ENCODE data around the gene KCNMA1.
"Not testable (repeated sequence)": the region's sequence is repeated elsewhere in the genome, so short reads cannot be mapped to it uniquely, and the experiment has no call there.

The KCNMA1 gene

GRCh38 chr10:77520995-77521394 is 116.6 kb downstream of the KCNMA1 start:
- H3K27ac Mint-ChIP-seq, result no peak overlapping the region
- H3K27me3 Mint-ChIP-seq, result peaks cover 21% of the 10 kb centered on the region
- no peaks in the 10 kb centered on the region for H3K4me1 Mint-ChIP-seq
- no peak overlapping the region for H3K4me3 Mint-ChIP-seq
- no peak for ATAC-seq
- no peaks in the 10 kb centered on the region for H3K9me3 Mint-ChIP-seq
- H3K36me3 Mint-ChIP-seq, result no peaks in the 10 kb centered on the region

GRCh38 chr10:77520290-77520689 is 117.3 kb downstream of the KCNMA1 start:
- H3K9me3 Mint-ChIP-seq, result no peaks in the 10 kb centered on the region
- no peak overlapping the region for H3K4me3 Mint-ChIP-seq
- no peaks in the 10 kb centered on the region for H3K36me3 Mint-ChIP-seq
- no peak overlapping the region for H3K27ac Mint-ChIP-seq
- H3K4me1 Mint-ChIP-seq, result no peaks in the 10 kb centered on the region
- ATAC-seq, result no peak
- H3K27me3 Mint-ChIP-seq, result peaks cover 27% of the 10 kb centered on the region

GRCh38 chr10:77519791-77520190 is 117.8 kb downstream of the KCNMA1 start:
- H3K27ac Mint-ChIP-seq, H3K9me3 Mint-ChIP-seq, H3K4me1 Mint-ChIP-seq, H3K4me3 Mint-ChIP-seq, ATAC-seq, H3K36me3 Mint-ChIP-seq: not testable (repeated sequence)
- peaks cover 27% of the 10 kb centered on the region for H3K27me3 Mint-ChIP-seq

- Mint-ChIP-seq H3K9me3 (no peaks in the 10 kb centered on the region), H3K4me3 (no peak overlapping the region), H3K27me3 (peaks cover 36% of the 10 kb centered on the region), H3K27ac (no peak overlapping the region), H3K4me1 (no peaks in the 10 kb centered on the region), H3K36me3 (no peaks in the 10 kb centered on the region)
- ATAC-seq, result no peak
Measured at GRCh38 chr10:77518910-77519274, 118.7 kb downstream of the KCNMA1 start.

GRCh38 chr10:77518241-77518909 is 119.2 kb downstream of the KCNMA1 start:
- H3K9me3 Mint-ChIP-seq, result no peaks in the 10 kb centered on the region
- H3K36me3 Mint-ChIP-seq, result no peaks in the 10 kb centered on the region
- no peak overlapping the region for H3K4me3 Mint-ChIP-seq
- H3K27ac Mint-ChIP-seq, result no peak overlapping the region
- no peaks in the 10 kb centered on the region for H3K4me1 Mint-ChIP-seq
- ATAC-seq, result no peak
- peaks cover 41% of the 10 kb centered on the region for H3K27me3 Mint-ChIP-seq

- H3K9me3 Mint-ChIP-seq, result no peaks in the 10 kb centered on the region
- H3K27me3 Mint-ChIP-seq, result peaks cover 46% of the 10 kb centered on the region
- no peaks in the 10 kb centered on the region for H3K4me1 Mint-ChIP-seq
- no peak overlapping the region for H3K4me3 Mint-ChIP-seq
- H3K36me3 Mint-ChIP-seq, result no peaks in the 10 kb centered on the region
- H3K27ac Mint-ChIP-seq, result no peak overlapping the region
- ATAC-seq, result no peak
Measured at GRCh38 chr10:77516575-77516974, 121.0 kb downstream of the KCNMA1 start.

- H3K9me3 Mint-ChIP-seq, result no peaks in the 10 kb centered on the region
- no peaks in the 10 kb centered on the region for H3K4me1 Mint-ChIP-seq
- peaks cover 35% of the 10 kb centered on the region for H3K27me3 Mint-ChIP-seq
- no peak overlapping the region for H3K4me3 Mint-ChIP-seq
- no peak overlapping the region for H3K27ac Mint-ChIP-seq
- no peak for ATAC-seq
- H3K36me3 Mint-ChIP-seq, result no peaks in the 10 kb centered on the region
Measured at GRCh38 chr10:77514870-77515269, 122.7 kb downstream of the KCNMA1 start.

- ATAC-seq, result no peak
- peaks cover 35% of the 10 kb centered on the region for H3K27me3 Mint-ChIP-seq
- no peak overlapping the region for H3K4me3 Mint-ChIP-seq
Measured at GRCh38 chr10:77513781-77514331, 123.8 kb downstream of the KCNMA1 start.

GRCh38 chr10:77513220-77513619 is 124.4 kb downstream of the KCNMA1 start:
- ATAC-seq, result no peak
- Mint-ChIP-seq H3K27me3 (peaks cover 35% of the 10 kb centered on the region), H3K27ac (no peak overlapping the region), H3K4me3 (no peak overlapping the region), H3K9me3 (no peaks in the 10 kb centered on the region), H3K36me3 (no peaks in the 10 kb centered on the region), H3K4me1 (no peaks in the 10 kb centered on the region)

More at GRCh38 chr10:77513781-77514331, 123.8 kb downstream of the KCNMA1 start:
- H3K4me1 Mint-ChIP-seq, result no peaks in the 10 kb centered on the region
- H3K9me3 Mint-ChIP-seq, result no peaks in the 10 kb centered on the region
- no peaks in the 10 kb centered on the region for H3K36me3 Mint-ChIP-seq
- no peak overlapping the region for H3K27ac Mint-ChIP-seq

- Mint-ChIP-seq H3K4me3 (no peak overlapping the region), H3K36me3 (no peaks in the 10 kb centered on the region), H3K27me3 (peaks cover 35% of the 10 kb centered on the region), H3K4me1 (no peaks in the 10 kb centered on the region), H3K9me3 (no peaks in the 10 kb centered on the region), H3K27ac (no peak overlapping the region)
- no peak for ATAC-seq
Measured at GRCh38 chr10:77512219-77512578, 125.4 kb downstream of the KCNMA1 start.

GRCh38 chr10:77511498-77512218 is 126.0 kb downstream of the KCNMA1 start:
- no peak overlapping the region for H3K27ac Mint-ChIP-seq
- no peaks in the 10 kb centered on the region for H3K36me3 Mint-ChIP-seq
- no peak for ATAC-seq
- H3K9me3 Mint-ChIP-seq, result no peaks in the 10 kb centered on the region
- H3K4me3 Mint-ChIP-seq, result no peak overlapping the region
- no peaks in the 10 kb centered on the region for H3K4me1 Mint-ChIP-seq
- peaks cover 36% of the 10 kb centered on the region for H3K27me3 Mint-ChIP-seq

- ATAC-seq, result no peak
- Mint-ChIP-seq H3K4me1 (no peaks in the 10 kb centered on the region), H3K4me3 (no peak overlapping the region), H3K27me3 (peaks cover 34% of the 10 kb centered on the region), H3K9me3 (no peaks in the 10 kb centered on the region), H3K36me3 (no peaks in the 10 kb centered on the region), H3K27ac (no peak overlapping the region)
Measured at GRCh38 chr10:77510695-77511094, 126.9 kb downstream of the KCNMA1 start.

- Mint-ChIP-seq H3K4me1 (no peaks in the 10 kb centered on the region), H3K9me3 (no peaks in the 10 kb centered on the region), H3K36me3 (no peaks in the 10 kb centered on the region), H3K4me3 (no peak overlapping the region), H3K27me3 (peaks cover 30% of the 10 kb centered on the region), H3K27ac (no peak overlapping the region)
- ATAC-seq, result no peak
Measured at GRCh38 chr10:77510294-77510693, 127.3 kb downstream of the KCNMA1 start.

GRCh38 chr10:77509391-77509790 is 128.2 kb downstream of the KCNMA1 start:
- Mint-ChIP-seq H3K27ac (no peak overlapping the region), H3K36me3 (no peaks in the 10 kb centered on the region), H3K9me3 (no peaks in the 10 kb centered on the region), H3K27me3 (peaks cover 26% of the 10 kb centered on the region), H3K4me1 (no peaks in the 10 kb centered on the region), H3K4me3 (no peak overlapping the region)
- ATAC-seq, result no peak

- Mint-ChIP-seq H3K4me1 (no peaks in the 10 kb centered on the region), H3K27ac (no peak overlapping the region), H3K9me3 (no peaks in the 10 kb centered on the region), H3K4me3 (no peak overlapping the region), H3K36me3 (no peaks in the 10 kb centered on the region), H3K27me3 (peaks cover 10% of the 10 kb centered on the region)
- no peak for ATAC-seq
Measured at GRCh38 chr10:77507291-77507880, 130.2 kb downstream of the KCNMA1 start.
